ENCODE data around the gene CTNNB1.

The CTNNB1 gene

DNA sequence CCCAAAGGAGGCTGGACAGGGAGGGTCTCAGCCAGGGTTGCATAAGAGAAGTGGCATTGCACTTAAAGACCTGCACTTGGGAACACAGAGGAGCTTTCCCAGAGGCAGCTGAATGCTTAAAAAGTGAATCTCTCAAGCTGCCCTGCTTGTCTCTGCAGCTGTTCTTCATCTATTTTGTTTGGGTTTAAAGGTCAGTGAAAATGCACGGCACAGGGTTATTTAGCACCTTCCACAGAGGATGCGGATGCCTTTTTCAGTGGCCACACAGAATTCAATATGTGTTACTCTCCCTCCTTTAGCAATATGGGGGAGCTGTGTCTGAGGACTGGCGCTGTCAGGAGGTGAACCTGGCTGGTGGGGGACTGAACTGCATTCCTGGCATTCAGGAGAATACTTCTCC, 22.7 kb upstream of the CTNNB1 start:
- 27% methylated on average over 2 of the region's 3 CpGs for WGBS
- no peak overlapping the region for H4K8ac ChIP-seq (ENCODE audit: low read length)
- H2BK120ac ChIP-seq (ENCODE audit: low read depth, low read length): no peak overlapping the region
- no peak overlapping the region for H2BK5ac ChIP-seq (ENCODE audit: low read depth, low read length, poor library complexity, severe bottlenecking)
- H3K27ac ChIP-seq (ENCODE audit: low read length, poor library complexity, severe bottlenecking): no peak overlapping the region
- no peaks in the 10 kb centered on the region for H3K79me1 ChIP-seq (replicated peaks; ENCODE audit: low read length, poor library complexity, severe bottlenecking)
- H3K18ac ChIP-seq (ENCODE audit: low read depth in 1 of 2, low read length in 2 of 2): no peak overlapping the region
- no peaks in the 10 kb centered on the region for H3K36me3 ChIP-seq (ENCODE audit: control insufficient read depth in 1 of 2, insufficient read depth in 2 of 2, low read depth in 1 of 2, low read length in 2 of 2)
- H3K27me3 ChIP-seq (ENCODE audit: control insufficient read depth in 1 of 2, insufficient read depth in 1 of 2, low read length in 2 of 2): peaks cover 3 to 23% of the 10 kb centered on the region in 2 experiments
- DNase-seq: peak; percentile 68
- peaks cover 7% of the 10 kb centered on the region for H3K4me1 ChIP-seq (ENCODE audit: control insufficient read depth, insufficient read depth, low read depth, low read length)
- H3K4me2 ChIP-seq (ENCODE audit: low read length, poor library complexity, severe bottlenecking): no peak overlapping the region
- no peaks in the 10 kb centered on the region for H3K9me3 ChIP-seq (ENCODE audit: control insufficient read depth, low read length)
- no peak overlapping the region for H2BK15ac ChIP-seq (ENCODE audit: low read depth, poor library complexity, severe bottlenecking)
- no peak overlapping the region for H3K4me3 ChIP-seq (ENCODE audit: insufficient read depth in 1 of 2, low read depth in 1 of 2, low read length in 2 of 2)
- H3K23ac ChIP-seq (ENCODE audit: low read length in 2 of 2): no peak overlapping the region
- no peak overlapping the region for H3K9ac ChIP-seq (ENCODE audit: low read length)
- H3K14ac ChIP-seq (ENCODE audit: low read length in 2 of 2): no peak overlapping the region
- H3K4ac ChIP-seq (ENCODE audit: low read depth in 1 of 2, low read length in 2 of 2): no peak overlapping the region
- H4K91ac ChIP-seq (ENCODE audit: low read length): no peak overlapping the region
- H2AFZ ChIP-seq (ENCODE audit: low read depth, low read length): no peak overlapping the region
- H2BK12ac ChIP-seq (ENCODE audit: low read length in 2 of 2): no peak overlapping the region
- no peak overlapping the region for H2AK5ac ChIP-seq (ENCODE audit: low read length, severe bottlenecking)

DNA sequence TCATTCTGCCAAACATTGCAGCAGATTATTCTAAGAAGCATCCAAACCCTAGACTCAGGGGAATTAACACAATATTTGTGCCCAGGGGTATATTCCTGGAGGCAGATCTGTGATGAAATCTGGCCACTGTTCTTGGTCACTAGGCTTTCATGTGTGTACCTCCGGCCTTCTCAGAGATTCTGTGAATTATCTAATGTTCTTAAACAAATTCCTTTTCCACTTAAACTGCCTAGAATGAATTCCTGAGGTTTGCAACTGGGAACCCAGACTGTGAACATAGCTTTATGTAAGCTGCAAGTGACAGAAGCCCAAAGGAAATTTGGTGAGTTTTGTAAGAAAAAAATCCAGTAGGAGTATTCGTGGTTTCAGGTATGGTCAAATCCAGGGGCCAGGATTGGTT, 20.7 kb upstream of the CTNNB1 start:
- Histone ChIP-seq H3K36me3 (ENCODE audit: control insufficient read depth in 1 of 2, insufficient read depth in 2 of 2, low read depth in 1 of 2, low read length in 2 of 2) (no peaks in the 10 kb centered on the region), H3K27ac (ENCODE audit: low read length, poor library complexity, severe bottlenecking) (no peak overlapping the region), H4K8ac (ENCODE audit: low read length) (no peak overlapping the region), H3K27me3 (ENCODE audit: control insufficient read depth in 1 of 2, insufficient read depth in 1 of 2, low read length in 2 of 2) (peaks cover 3 to 20% of the 10 kb centered on the region in 2 experiments), H2AK5ac (ENCODE audit: low read length, severe bottlenecking) (no peak overlapping the region), H3K23ac (ENCODE audit: low read length in 2 of 2) (no peak overlapping the region), H3K4me1 (ENCODE audit: control insufficient read depth, insufficient read depth, low read depth, low read length) (peaks cover 7% of the 10 kb centered on the region), H2AFZ (ENCODE audit: low read depth, low read length) (no peak overlapping the region), H3K9ac (ENCODE audit: low read length) (no peak overlapping the region), H2BK12ac (ENCODE audit: low read length in 2 of 2) (no peak overlapping the region), H3K18ac (ENCODE audit: low read depth in 1 of 2, low read length in 2 of 2) (no peak overlapping the region), H2BK120ac (ENCODE audit: low read depth, low read length) (no peak overlapping the region), H3K4me2 (ENCODE audit: low read length, poor library complexity, severe bottlenecking) (no peak overlapping the region), H2BK15ac (ENCODE audit: low read depth, poor library complexity, severe bottlenecking) (no peak overlapping the region), H3K9me3 (ENCODE audit: control insufficient read depth, low read length) (no peaks in the 10 kb centered on the region), H3K4ac (ENCODE audit: low read depth in 1 of 2, low read length in 2 of 2) (no peak overlapping the region), H2BK5ac (ENCODE audit: low read depth, low read length, poor library complexity, severe bottlenecking) (no peak overlapping the region), H3K14ac (ENCODE audit: low read length in 2 of 2) (no peak overlapping the region), H3K4me3 (ENCODE audit: insufficient read depth in 1 of 2, low read depth in 1 of 2, low read length in 2 of 2) (no peak overlapping the region), H4K91ac (ENCODE audit: low read length) (no peak overlapping the region), H3K79me1 (replicated peaks; ENCODE audit: low read length, poor library complexity, severe bottlenecking) (no peaks in the 10 kb centered on the region)
- no peak for DNase-seq
- WGBS: 100% methylated on average over 1 of the region's 2 CpGs

GRCh38 chr3:41180396-41180795, 18.9 kb upstream of the CTNNB1 start:
- Histone ChIP-seq H2AFZ (ENCODE audit: low read depth, low read length) (no peak overlapping the region), H2BK120ac (ENCODE audit: low read depth, low read length) (no peak overlapping the region), H3K79me1 (replicated peaks; ENCODE audit: low read length, poor library complexity, severe bottlenecking) (no peaks in the 10 kb centered on the region), H3K14ac (ENCODE audit: low read length in 2 of 2) (no peak overlapping the region), H4K8ac (ENCODE audit: low read length) (no peak overlapping the region), H2BK5ac (ENCODE audit: low read depth, low read length, poor library complexity, severe bottlenecking) (no peak overlapping the region), H4K91ac (ENCODE audit: low read length) (no peak overlapping the region), H3K36me3 (ENCODE audit: control insufficient read depth in 1 of 2, insufficient read depth in 2 of 2, low read depth in 1 of 2, low read length in 2 of 2) (no peaks in the 10 kb centered on the region), H3K27ac (ENCODE audit: low read length, poor library complexity, severe bottlenecking) (no peak overlapping the region), H3K9ac (ENCODE audit: low read length) (no peak overlapping the region), H3K23ac (ENCODE audit: low read length in 2 of 2) (no peak overlapping the region), H3K4me1 (ENCODE audit: control insufficient read depth, insufficient read depth, low read depth, low read length) (peaks cover 2% of the 10 kb centered on the region), H3K4ac (ENCODE audit: low read depth in 1 of 2, low read length in 2 of 2) (no peak overlapping the region), H3K4me2 (ENCODE audit: low read length, poor library complexity, severe bottlenecking) (no peak overlapping the region), H2BK15ac (ENCODE audit: low read depth, poor library complexity, severe bottlenecking) (no peak overlapping the region), H3K4me3 (ENCODE audit: insufficient read depth in 1 of 2, low read depth in 1 of 2, low read length in 2 of 2) (no peak overlapping the region), H3K27me3 (ENCODE audit: control insufficient read depth in 1 of 2, insufficient read depth in 1 of 2, low read length in 2 of 2) (peaks cover 3 to 20% of the 10 kb centered on the region in 2 experiments), H2AK5ac (ENCODE audit: low read length, severe bottlenecking) (no peak overlapping the region), H3K18ac (ENCODE audit: low read depth in 1 of 2, low read length in 2 of 2) (no peak overlapping the region), H2BK12ac (ENCODE audit: low read length in 2 of 2) (no peak overlapping the region), H3K9me3 (ENCODE audit: control insufficient read depth, low read length) (no peaks in the 10 kb centered on the region)
- WGBS: no CpG with 5 or more reads among the region's 2 CpGs
- DNase-seq: no peak

DNA sequence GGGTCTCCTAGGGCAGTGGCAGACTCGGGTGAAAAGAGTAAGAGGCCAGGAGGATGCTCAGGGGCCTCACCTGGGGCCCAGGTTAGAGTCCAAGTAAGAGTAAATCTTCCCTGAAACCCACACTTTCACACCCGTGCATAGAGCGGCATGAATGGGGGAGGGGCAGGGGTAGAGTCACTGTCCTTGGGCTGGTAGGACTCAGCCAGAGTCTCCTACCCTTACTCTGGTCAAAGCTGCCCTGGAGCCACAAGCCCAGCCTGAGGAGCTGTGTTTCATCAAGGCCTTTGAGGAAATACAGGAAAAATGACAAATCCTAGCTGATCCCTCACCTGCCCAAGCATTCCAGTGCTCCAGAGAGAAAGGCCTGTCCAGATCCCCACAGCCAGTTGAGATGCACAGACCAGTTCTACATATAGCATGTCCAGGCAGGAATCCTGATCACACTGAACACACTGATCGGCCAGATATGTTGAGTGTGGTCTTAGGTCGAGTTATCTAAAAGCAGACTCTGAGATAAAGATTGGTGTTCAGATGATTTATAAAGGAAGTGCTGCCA, 16.7 kb upstream of the CTNNB1 start:
- Histone ChIP-seq H3K9ac (ENCODE audit: low read length) (no peak overlapping the region), H3K27ac (ENCODE audit: low read length, poor library complexity, severe bottlenecking) (no peak overlapping the region), H3K4me3 (ENCODE audit: insufficient read depth in 1 of 2, low read depth in 1 of 2, low read length in 2 of 2) (no peak overlapping the region), H4K91ac (ENCODE audit: low read length) (no peak overlapping the region), H2BK5ac (ENCODE audit: low read depth, low read length, poor library complexity, severe bottlenecking) (no peak overlapping the region), H2BK12ac (ENCODE audit: low read length in 2 of 2) (no peak overlapping the region), H2BK120ac (ENCODE audit: low read depth, low read length) (no peak overlapping the region), H3K4me1 (ENCODE audit: control insufficient read depth, insufficient read depth, low read depth, low read length) (no peaks in the 10 kb centered on the region), H2BK15ac (ENCODE audit: low read depth, poor library complexity, severe bottlenecking) (no peak overlapping the region), H3K4me2 (ENCODE audit: low read length, poor library complexity, severe bottlenecking) (no peak overlapping the region), H3K9me3 (ENCODE audit: control insufficient read depth, low read length) (no peaks in the 10 kb centered on the region), H3K23ac (ENCODE audit: low read length in 2 of 2) (no peak overlapping the region), H3K36me3 (ENCODE audit: control insufficient read depth in 1 of 2, insufficient read depth in 2 of 2, low read depth in 1 of 2, low read length in 2 of 2) (no peaks in the 10 kb centered on the region), H4K8ac (ENCODE audit: low read length) (no peak overlapping the region), H3K4ac (ENCODE audit: low read depth in 1 of 2, low read length in 2 of 2) (no peak overlapping the region), H3K79me1 (replicated peaks; ENCODE audit: low read length, poor library complexity, severe bottlenecking) (no peaks in the 10 kb centered on the region), H3K18ac (ENCODE audit: low read depth in 1 of 2, low read length in 2 of 2) (no peak overlapping the region), H3K14ac (ENCODE audit: low read length in 2 of 2) (no peak overlapping the region), H2AFZ (ENCODE audit: low read depth, low read length) (no peak overlapping the region), H2AK5ac (ENCODE audit: low read length, severe bottlenecking) (no peak overlapping the region), H3K27me3 (ENCODE audit: control insufficient read depth in 1 of 2, insufficient read depth in 1 of 2, low read length in 2 of 2) (peaks cover 0 to 8% of the 10 kb centered on the region in 2 experiments)
- DNase-seq: no peak
- WGBS: 63% methylated on average over 5 of the region's 5 CpGs

Data from mesenchymal stem cell (in vitro differentiated cells and primary cell).